ENCODE measurements around the gene RNF169. TPM values are rescaled to one million over a fixed set of nuclear protein-coding genes. Genes with fewer than 3 reads are reported as not detected.

The RNF169 gene
- total RNA-seq, 1 donor from 2014 or later, result 36.2 TPM

Other genes starting within 250 kb of the RNF169 start
- gene POLD3, start 156.3 kb upstream of the RNF169 start, total RNA-seq, result 13.8 and 19.9 TPM in 2 replicates
- gene CHRDL2, start 17.4 kb upstream of the RNF169 start, total RNA-seq, result 1.9 TPM in 1 of 2 replicates, not detected in the other
- gene XRRA1, start 200.2 kb downstream of the RNF169 start, total RNA-seq, result 8.2 and 16.8 TPM in 2 replicates
- gene SPCS2, start 200.4 kb downstream of the RNF169 start, total RNA-seq, result 18.6 and 20.4 TPM in 2 replicates
- gene NEU3, start 240.1 kb downstream of the RNF169 start, total RNA-seq, result 7.0 and 8.3 TPM in 2 replicates

Data from dermis blood vessel endothelial cell (primary cell).